HG02840 (cell line): Measurements from ENCODE around the gene PLEKHB1.

Source experiments
- ATAC-seq: cut with Tn5 transposase; IDR thresholded peaks from one replicate; pipeline ENCODE4 v1.9.1; 2021; ENCODE audit warnings: mild to moderate bottlenecking, moderate library complexity, moderate number of reproducible peaks; ENCODE audit not compliant: unreplicated experiment, low FRiP score

PLEKHB1 gene, protein sequence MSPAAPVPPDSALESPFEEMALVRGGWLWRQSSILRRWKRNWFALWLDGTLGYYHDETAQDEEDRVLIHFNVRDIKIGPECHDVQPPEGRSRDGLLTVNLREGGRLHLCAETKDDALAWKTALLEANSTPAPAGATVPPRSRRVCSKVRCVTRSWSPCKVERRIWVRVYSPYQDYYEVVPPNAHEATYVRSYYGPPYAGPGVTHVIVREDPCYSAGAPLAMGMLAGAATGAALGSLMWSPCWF

DNA sequence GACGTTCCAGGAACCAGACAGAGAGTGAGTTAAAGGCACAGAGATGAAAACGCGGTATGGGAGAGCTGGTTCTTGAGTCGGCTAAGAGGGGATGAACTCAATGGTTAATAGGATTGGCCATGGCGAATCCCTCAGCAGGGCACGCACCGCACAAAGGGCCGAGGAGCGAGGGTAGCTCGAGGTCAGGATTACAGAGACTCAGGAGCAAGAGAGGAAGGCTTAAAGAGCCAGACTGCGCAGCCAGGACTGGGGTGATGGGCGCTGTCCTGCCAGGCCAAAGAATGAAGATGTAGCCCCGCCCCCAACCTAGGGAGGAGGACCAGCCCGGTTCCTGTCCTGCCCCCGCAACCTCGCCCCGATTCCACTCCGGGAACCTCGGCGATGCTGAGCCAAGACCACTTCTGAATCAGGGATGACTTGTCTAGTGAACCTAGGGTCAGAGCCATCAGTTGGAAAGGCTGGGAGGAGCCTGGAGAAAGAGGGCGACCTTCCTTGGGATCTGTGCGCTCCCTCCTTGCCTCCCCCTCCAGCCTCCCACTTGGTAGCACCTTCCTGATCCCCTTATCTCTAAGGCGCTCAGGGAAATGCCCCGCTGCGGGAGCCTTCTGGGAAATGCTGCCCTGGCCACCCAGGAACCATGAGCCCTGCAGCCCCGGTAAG lies at the start of gene PLEKHB1:
PLEKHB1 (plus strand) TSS at position 610 of the 660 bp plus-strand sequence; CDS start at position 638, 28 bp downstream.
- ATAC-seq: no peak

DNA sequence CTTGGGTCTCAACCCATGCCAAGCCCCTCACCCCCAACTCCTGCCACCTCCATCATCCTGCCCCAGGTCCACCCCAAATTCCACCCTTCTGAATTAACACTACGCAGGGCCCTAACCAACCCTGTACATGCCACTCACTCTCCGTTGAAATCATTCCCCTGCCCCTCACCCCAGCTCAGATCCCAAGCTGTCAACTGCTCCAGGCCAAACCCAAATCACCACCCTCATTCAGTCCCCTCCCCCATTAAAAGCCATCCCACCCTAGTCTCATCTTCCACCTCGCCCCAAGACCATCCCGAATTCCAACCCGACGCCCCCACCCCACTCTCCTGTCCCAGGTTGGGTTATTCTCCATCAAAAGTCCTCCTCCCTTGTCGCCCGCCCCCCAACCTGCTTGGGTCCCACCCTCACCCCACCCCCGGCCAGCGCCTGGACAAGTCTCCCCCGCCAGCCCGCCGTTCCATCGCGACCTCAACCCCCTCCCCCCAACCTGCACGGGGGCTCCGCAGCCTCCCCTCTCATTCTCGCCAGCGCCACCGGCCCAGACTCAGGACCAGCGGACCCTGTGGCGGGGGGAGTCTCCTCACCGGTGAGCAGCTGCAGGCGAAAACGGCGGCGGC lies 48.9 kb upstream of the PLEKHB1 start:
- no peak for ATAC-seq

GRCh38 chr11:73597956-73598718 lies 48.2 kb upstream of the PLEKHB1 start, which contains the start of gene FAM168A:
Gene FAM168A, minus strand, starts transcription at chr11:73598112. Its CDS starts 129,638 bp downstream, at chr11:73468474.
- peak; percentile 89 for ATAC-seq

- no peak for ATAC-seq
Observed at GRCh38 chr11:73598719-73599379, 47.5 kb upstream of the PLEKHB1 start.

GRCh38 chr11:73612601-73613140 lies 33.7 kb upstream of the PLEKHB1 start:
- no peak for ATAC-seq

- no peak for ATAC-seq
Observed at GRCh38 chr11:73614591-73614990, 31.8 kb upstream of the PLEKHB1 start.

- ATAC-seq: no peak
Observed at GRCh38 chr11:73622926-73623593, 23.3 kb upstream of the PLEKHB1 start.

DNA sequence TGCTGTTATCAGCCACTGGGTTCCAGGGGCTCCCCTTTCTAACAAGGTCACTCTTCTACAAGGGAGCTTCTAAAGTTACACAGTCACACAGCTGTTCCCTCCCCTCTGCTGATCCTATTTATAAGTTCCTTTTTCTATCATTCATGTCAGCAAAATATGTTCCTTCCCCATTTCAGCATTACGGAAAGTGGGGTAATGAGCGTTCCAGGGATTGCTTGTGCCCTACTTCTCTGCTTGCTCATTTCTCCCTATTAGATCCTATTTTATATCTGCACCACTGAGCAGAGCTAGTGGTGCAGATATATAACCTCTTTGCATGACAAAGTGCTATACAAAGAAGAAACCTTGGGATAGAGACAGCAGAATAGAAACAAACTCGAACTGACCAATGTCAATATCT lies 22.7 kb upstream of the PLEKHB1 start:
- no peak for ATAC-seq

GRCh38 chr11:73625696-73626318 lies 20.6 kb upstream of the PLEKHB1 start:
- ATAC-seq: no peak

DNA sequence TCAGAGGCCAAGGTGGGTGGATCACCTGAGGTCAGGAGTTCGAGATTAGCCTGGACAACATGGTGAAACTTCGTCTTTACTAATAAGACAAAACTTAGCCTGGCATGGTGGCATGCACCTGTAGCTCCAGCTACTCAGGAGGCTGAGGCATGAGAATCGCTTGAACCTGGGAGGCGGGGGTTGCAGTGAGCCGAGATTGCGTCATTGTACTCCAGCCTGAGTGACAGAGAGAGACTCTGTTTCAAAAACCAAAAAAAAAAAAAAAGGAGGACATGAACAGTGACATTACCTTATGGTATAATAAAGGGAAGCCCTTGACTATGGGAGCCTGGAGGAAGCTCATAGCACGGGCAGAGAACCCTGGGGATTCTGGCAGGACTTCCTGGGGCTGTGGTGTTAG lies 16.5 kb upstream of the PLEKHB1 start:
- ATAC-seq: no peak

- ATAC-seq: no peak
Observed at GRCh38 chr11:73632996-73633395, 13.4 kb upstream of the PLEKHB1 start.

GRCh38 chr11:73633999-73634398 lies 12.4 kb upstream of the PLEKHB1 start:
- no peak for ATAC-seq

- no peak for ATAC-seq
Observed at GRCh38 chr11:73635721-73636120, 10.7 kb upstream of the PLEKHB1 start.

- ATAC-seq: no peak
Observed at GRCh38 chr11:73636249-73636648, 10.1 kb upstream of the PLEKHB1 start.

DNA sequence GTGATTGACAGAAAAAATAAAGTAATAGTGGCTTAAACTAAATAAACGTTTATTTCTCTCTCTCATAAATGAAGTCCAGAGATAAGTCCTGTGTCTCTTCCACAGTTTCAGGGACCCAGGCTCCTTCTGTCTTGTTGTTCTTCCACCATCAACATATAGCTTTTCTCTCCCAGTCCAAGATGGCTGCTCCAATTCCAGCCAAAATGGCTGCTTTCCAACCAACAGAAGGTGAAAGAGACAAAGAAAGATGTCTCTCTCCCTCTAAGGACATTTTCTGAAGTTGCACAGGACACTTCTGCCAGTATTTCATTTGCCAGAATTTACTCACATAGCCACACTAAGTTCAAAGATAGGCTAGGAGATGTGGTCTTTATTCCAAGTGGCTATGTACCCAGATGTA lies 9.4 kb upstream of the PLEKHB1 start:
- no peak for ATAC-seq

- no peak for ATAC-seq
Observed at GRCh38 chr11:73640592-73640991, 5.8 kb upstream of the PLEKHB1 start.

GRCh38 chr11:73641668-73642067 lies 4.7 kb upstream of the PLEKHB1 start:
- no peak for ATAC-seq

DNA sequence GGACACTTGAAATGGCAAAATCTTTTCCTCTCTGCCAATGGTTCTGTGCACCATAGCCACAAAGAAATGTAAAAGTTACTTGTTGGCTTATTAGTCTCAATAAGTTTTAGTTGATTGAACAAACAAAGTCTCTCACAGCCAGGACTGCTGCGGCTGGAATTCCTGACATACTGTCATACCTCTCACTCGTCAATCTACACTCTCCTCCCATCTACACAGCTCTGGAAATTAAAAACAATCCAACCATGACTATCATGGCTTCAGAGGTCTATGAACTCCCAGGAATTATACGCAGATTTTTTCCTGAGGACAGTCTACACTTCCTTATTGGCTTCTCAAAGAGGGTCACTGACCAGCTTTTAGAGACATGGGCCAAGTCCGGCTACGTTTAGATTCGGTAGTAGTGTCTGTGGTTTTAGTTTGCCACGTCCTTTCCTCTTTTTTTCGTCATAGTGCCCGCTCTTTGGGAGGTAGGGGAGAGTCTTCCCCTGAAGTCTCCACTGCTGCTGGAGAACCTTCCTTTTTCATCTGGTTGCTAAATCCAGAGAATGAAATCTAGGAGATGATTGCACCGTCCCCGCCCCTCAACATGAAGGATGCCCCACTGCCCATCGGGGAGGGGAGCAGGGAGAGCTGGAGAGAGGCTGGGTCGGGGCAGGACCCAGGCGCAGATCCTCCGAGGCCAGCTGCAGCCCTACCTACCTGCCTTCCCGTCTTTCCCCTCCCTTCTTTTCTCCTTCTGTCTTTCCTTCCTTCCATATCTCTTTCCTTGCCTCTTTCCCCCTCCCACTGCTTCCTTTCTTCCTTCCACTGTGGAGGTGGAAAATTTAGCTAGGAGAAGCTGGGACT lies 1.0 kb upstream of the PLEKHB1 start:
- ATAC-seq: no peak
